ENCODE data around the gene MYOCOS.
A peak's percentile ranks its signal among the peaks of the same experiment; 100 is the strongest.

MYOCOS gene

GRCh38 chr1:171637928-171638576, 16.0 kb downstream of the MYOCOS start:
- no peak overlapping the region for H3K4me3 ChIP-seq (ENCODE audit: low read depth, low read length)
- H3K23ac ChIP-seq (ENCODE audit: low read length), result no peak overlapping the region
- H4K12ac ChIP-seq (ENCODE audit: low read depth, low read length), result no peak overlapping the region
- no peak for DNase-seq
- no peak overlapping the region for H2AK5ac ChIP-seq (ENCODE audit: low read length)
- no peak overlapping the region for H3K18ac ChIP-seq (ENCODE audit: low read length)
- no peak overlapping the region for H2BK120ac ChIP-seq (ENCODE audit: insufficient read depth, low read length, poor library complexity)
- H3K36me3 ChIP-seq (ENCODE audit: control insufficient read depth in 1 of 2, insufficient read depth in 2 of 2, low read length in 2 of 2), result no peaks in the 10 kb centered on the region
- H2BK5ac ChIP-seq (ENCODE audit: low read depth, low read length, poor library complexity), result no peak overlapping the region
- H3K9ac ChIP-seq (ENCODE audit: low read length), result no peak overlapping the region
- no peak overlapping the region for H2AFZ ChIP-seq (ENCODE audit: insufficient read depth, low read length, poor library complexity)
- no peaks in the 10 kb centered on the region for H3K4me1 ChIP-seq (ENCODE audit: control insufficient read depth in 1 of 2, insufficient read depth in 2 of 2, low read length in 2 of 2)
- no peak overlapping the region for H4K8ac ChIP-seq (ENCODE audit: low read depth, low read length)
- no peak overlapping the region for H3K4ac ChIP-seq (ENCODE audit: low read depth, low read length)
- H3K79me1 ChIP-seq (ENCODE audit: low read length), result no peaks in the 10 kb centered on the region
- no CpG with 5 or more reads among the region's 4 CpGs for WGBS (ENCODE audit: extremely low coverage, insufficient coverage, insufficient read length)
- H4K91ac ChIP-seq (ENCODE audit: low read depth, low read length), result no peak overlapping the region
- H3K27ac ChIP-seq (ENCODE audit: low read depth, low read length), result no peak overlapping the region
- H3K27me3 ChIP-seq (ENCODE audit: insufficient read depth, low read length), result no peaks in the 10 kb centered on the region
- no peaks in the 10 kb centered on the region for H3K79me2 ChIP-seq (ENCODE audit: control insufficient read depth, insufficient read depth, low read length, poor library complexity)
- H3K9me3 ChIP-seq (ENCODE audit: insufficient read depth, low read depth, low read length), result no peaks in the 10 kb centered on the region
- no peak overlapping the region for H2BK12ac ChIP-seq (ENCODE audit: low read length)
- H3K4me2 ChIP-seq (ENCODE audit: low read length), result no peak overlapping the region
- no peak overlapping the region for H3K14ac ChIP-seq (ENCODE audit: low read length)

- no peak overlapping the region for H4K8ac ChIP-seq (ENCODE audit: low read depth, low read length)
Observed at GRCh38 chr1:171640225-171640624, 18.2 kb downstream of the MYOCOS start.

GRCh38 chr1:171641076-171641864, 19.2 kb downstream of the MYOCOS start:
- Histone ChIP-seq H3K27ac (ENCODE audit: low read depth, low read length) (no peak overlapping the region), H3K23ac (ENCODE audit: low read length) (no peak overlapping the region), H3K27me3 (ENCODE audit: insufficient read depth, low read length) (no peaks in the 10 kb centered on the region), H3K14ac (ENCODE audit: low read length) (no peak overlapping the region), H2BK5ac (ENCODE audit: low read depth, low read length, poor library complexity) (no peak overlapping the region), H4K91ac (ENCODE audit: low read depth, low read length) (no peak overlapping the region), H3K4me3 (ENCODE audit: low read depth, low read length) (no peak overlapping the region), H3K4ac (ENCODE audit: low read depth, low read length) (no peak overlapping the region), H4K12ac (ENCODE audit: low read depth, low read length) (no peak overlapping the region), H3K36me3 (ENCODE audit: control insufficient read depth in 1 of 2, insufficient read depth in 2 of 2, low read length in 2 of 2) (no peaks in the 10 kb centered on the region), H3K4me1 (ENCODE audit: control insufficient read depth in 1 of 2, insufficient read depth in 2 of 2, low read length in 2 of 2) (no peaks in the 10 kb centered on the region), H2AFZ (ENCODE audit: insufficient read depth, low read length, poor library complexity) (no peak overlapping the region), H3K79me2 (ENCODE audit: control insufficient read depth, insufficient read depth, low read length, poor library complexity) (no peaks in the 10 kb centered on the region), H3K79me1 (ENCODE audit: low read length) (no peaks in the 10 kb centered on the region), H2BK120ac (ENCODE audit: insufficient read depth, low read length, poor library complexity) (no peak overlapping the region), H3K9me3 (ENCODE audit: insufficient read depth, low read depth, low read length) (no peaks in the 10 kb centered on the region), H3K4me2 (ENCODE audit: low read length) (no peak overlapping the region), H3K9ac (ENCODE audit: low read length) (no peak overlapping the region), H4K8ac (ENCODE audit: low read depth, low read length) (no peak overlapping the region), H2AK5ac (ENCODE audit: low read length) (no peak overlapping the region), H3K18ac (ENCODE audit: low read length) (no peak overlapping the region), H2BK12ac (ENCODE audit: low read length) (no peak overlapping the region)
- no CpG with 5 or more reads among the region's 10 CpGs for WGBS (ENCODE audit: extremely low coverage, insufficient coverage, insufficient read length)
- DNase-seq, result no peak

More at GRCh38 chr1:171640225-171640624, 18.2 kb downstream of the MYOCOS start:
- Histone ChIP-seq H2BK120ac (ENCODE audit: insufficient read depth, low read length, poor library complexity) (no peak overlapping the region), H3K79me2 (ENCODE audit: control insufficient read depth, insufficient read depth, low read length, poor library complexity) (no peaks in the 10 kb centered on the region), H4K91ac (ENCODE audit: low read depth, low read length) (no peak overlapping the region), H3K18ac (ENCODE audit: low read length) (no peak overlapping the region), H3K4me2 (ENCODE audit: low read length) (no peak overlapping the region), H3K36me3 (ENCODE audit: control insufficient read depth in 1 of 2, insufficient read depth in 2 of 2, low read length in 2 of 2) (no peaks in the 10 kb centered on the region), H3K14ac (ENCODE audit: low read length) (no peak overlapping the region), H2BK5ac (ENCODE audit: low read depth, low read length, poor library complexity) (no peak overlapping the region), H3K4me3 (ENCODE audit: low read depth, low read length) (no peak overlapping the region), H2AFZ (ENCODE audit: insufficient read depth, low read length, poor library complexity) (no peak overlapping the region), H3K27me3 (ENCODE audit: insufficient read depth, low read length) (no peaks in the 10 kb centered on the region), H3K4me1 (ENCODE audit: control insufficient read depth in 1 of 2, insufficient read depth in 2 of 2, low read length in 2 of 2) (no peaks in the 10 kb centered on the region), H3K27ac (ENCODE audit: low read depth, low read length) (no peak overlapping the region), H2BK12ac (ENCODE audit: low read length) (no peak overlapping the region), H3K4ac (ENCODE audit: low read depth, low read length) (no peak overlapping the region), H3K9ac (ENCODE audit: low read length) (no peak overlapping the region), H4K12ac (ENCODE audit: low read depth, low read length) (no peak overlapping the region), H3K9me3 (ENCODE audit: insufficient read depth, low read depth, low read length) (no peaks in the 10 kb centered on the region), H2AK5ac (ENCODE audit: low read length) (no peak overlapping the region), H3K79me1 (ENCODE audit: low read length) (no peaks in the 10 kb centered on the region), H3K23ac (ENCODE audit: low read length) (no peak overlapping the region)
- DNase-seq, result peak in 1 of 2 donors; percentile 51
- no CpG with 5 or more reads among the region's 1 CpG for WGBS (ENCODE audit: extremely low coverage, insufficient coverage, insufficient read length)

- no peak overlapping the region for H3K27ac ChIP-seq (ENCODE audit: low read depth, low read length)
- no CpG with 5 or more reads among the region's 4 CpGs for WGBS (ENCODE audit: extremely low coverage, insufficient coverage, insufficient read length)
- H3K4ac ChIP-seq (ENCODE audit: low read depth, low read length), result no peak overlapping the region
Observed at GRCh38 chr1:171642197-171642596, 20.2 kb downstream of the MYOCOS start.

More at GRCh38 chr1:171642197-171642596, 20.2 kb downstream of the MYOCOS start:
- H4K91ac ChIP-seq (ENCODE audit: low read depth, low read length), result no peak overlapping the region
- H3K79me2 ChIP-seq (ENCODE audit: control insufficient read depth, insufficient read depth, low read length, poor library complexity), result no peaks in the 10 kb centered on the region
- H3K79me1 ChIP-seq (ENCODE audit: low read length), result no peaks in the 10 kb centered on the region
- no peak overlapping the region for H2BK12ac ChIP-seq (ENCODE audit: low read length)
- no peak overlapping the region for H4K8ac ChIP-seq (ENCODE audit: low read depth, low read length)
- no peak for DNase-seq
- no peak overlapping the region for H2BK120ac ChIP-seq (ENCODE audit: insufficient read depth, low read length, poor library complexity)
- no peaks in the 10 kb centered on the region for H3K4me1 ChIP-seq (ENCODE audit: control insufficient read depth in 1 of 2, insufficient read depth in 2 of 2, low read length in 2 of 2)
- H2AK5ac ChIP-seq (ENCODE audit: low read length), result no peak overlapping the region
- H2AFZ ChIP-seq (ENCODE audit: insufficient read depth, low read length, poor library complexity), result no peak overlapping the region
- no peak overlapping the region for H2BK5ac ChIP-seq (ENCODE audit: low read depth, low read length, poor library complexity)
- H3K23ac ChIP-seq (ENCODE audit: low read length), result no peak overlapping the region
- no peaks in the 10 kb centered on the region for H3K36me3 ChIP-seq (ENCODE audit: control insufficient read depth in 1 of 2, insufficient read depth in 2 of 2, low read length in 2 of 2)
- no peak overlapping the region for H3K9ac ChIP-seq (ENCODE audit: low read length)
- H3K4me2 ChIP-seq (ENCODE audit: low read length), result no peak overlapping the region
- H3K9me3 ChIP-seq (ENCODE audit: insufficient read depth, low read depth, low read length), result no peaks in the 10 kb centered on the region
- no peak overlapping the region for H4K12ac ChIP-seq (ENCODE audit: low read depth, low read length)
- no peak overlapping the region for H3K14ac ChIP-seq (ENCODE audit: low read length)
- H3K4me3 ChIP-seq (ENCODE audit: low read depth, low read length), result no peak overlapping the region
- H3K18ac ChIP-seq (ENCODE audit: low read length), result no peak overlapping the region
- H3K27me3 ChIP-seq (ENCODE audit: insufficient read depth, low read length), result no peaks in the 10 kb centered on the region
